SIG-M5 treated with dmso at 0.1 percent for 504 hours (cell line): ENCODE results near the gene INPP5E.

ENCODE experiments used
- DNase-seq: peaks from one replicate; lab custom pipeline; 2025; ENCODE audit not compliant: unreplicated experiment; lab: John Stamatoyannopoulos, UW

Gene INPP5E

DNA sequence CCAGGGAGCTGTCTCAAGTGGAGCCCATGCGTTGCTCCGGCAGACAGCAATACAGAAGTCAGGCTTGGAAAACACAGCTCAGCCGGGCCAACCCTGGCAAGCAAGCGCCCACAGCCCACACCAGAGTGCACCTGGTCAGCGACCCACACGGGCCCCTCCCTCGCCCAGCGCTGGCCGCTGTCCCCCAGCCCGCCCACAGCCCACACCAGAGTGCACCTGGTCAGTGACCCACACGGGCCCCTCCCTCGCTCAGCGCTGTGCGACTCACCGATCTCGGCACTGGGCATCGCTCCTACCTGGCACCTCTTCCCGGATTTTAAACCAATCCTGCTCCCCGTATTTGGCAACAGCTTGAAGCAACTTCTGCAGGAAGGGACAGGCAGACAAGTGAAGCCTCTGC, 52.4 kb downstream of the INPP5E start:
- no peak for DNase-seq

DNA sequence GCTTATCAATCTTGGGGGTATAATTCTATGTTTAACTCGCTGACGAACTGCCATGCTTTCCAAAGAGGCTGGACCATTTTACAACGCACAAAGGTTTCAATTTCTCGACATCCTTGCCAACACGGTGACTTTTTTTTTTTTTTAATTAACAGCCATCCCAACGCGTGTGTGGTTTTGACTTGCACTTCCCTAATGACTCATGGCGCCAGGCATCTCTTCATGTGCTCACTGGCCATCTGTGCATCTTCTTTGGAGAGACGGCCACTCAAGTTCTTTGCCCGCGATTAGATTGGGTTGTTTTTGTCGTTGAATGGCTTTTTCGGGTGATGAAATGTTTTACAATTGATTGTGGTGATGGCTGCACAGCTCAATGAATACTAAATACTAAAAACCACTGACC, 53.6 kb downstream of the INPP5E start:
- DNase-seq, result no peak

DNA sequence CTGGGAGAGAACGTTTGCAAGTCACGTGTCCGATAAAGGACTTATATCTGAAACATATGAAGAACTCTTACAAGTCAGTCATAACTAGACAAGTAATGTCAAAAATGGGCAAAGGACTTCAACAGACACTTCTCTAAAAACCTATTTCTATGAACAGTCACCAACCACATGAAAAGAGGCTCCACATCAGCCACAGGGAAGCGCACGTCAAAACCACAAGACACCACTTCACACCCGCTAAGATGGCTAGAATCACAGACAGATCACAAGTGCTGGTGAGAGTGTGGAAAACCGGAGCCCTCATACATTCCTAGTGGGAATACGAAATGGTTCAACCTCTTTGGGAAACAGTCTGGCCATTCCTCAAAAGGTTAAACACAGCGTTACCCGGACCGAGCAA, 54.6 kb downstream of the INPP5E start:
- no peak for DNase-seq

DNA sequence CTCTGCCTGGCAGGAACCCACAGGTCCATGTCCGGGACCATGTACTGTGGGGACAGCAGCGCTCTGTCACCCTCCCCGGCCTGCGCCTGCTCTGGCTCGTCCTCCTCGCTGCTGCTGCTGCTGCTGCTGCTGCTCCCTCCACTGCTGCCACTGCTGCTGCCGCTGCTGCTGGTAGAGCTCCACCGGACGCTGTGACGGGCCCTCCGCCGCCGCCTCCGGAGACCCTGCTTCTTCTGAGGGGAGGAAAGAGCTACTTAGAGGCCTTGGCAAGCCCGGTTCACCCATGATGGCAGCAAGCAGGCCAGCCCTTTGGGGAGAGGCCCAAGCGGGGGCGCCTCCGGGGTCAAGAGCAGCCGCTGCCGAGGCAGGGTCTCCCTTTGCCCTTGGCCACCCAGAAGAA, 56.2 kb downstream of the INPP5E start:
- DNase-seq, result no peak

DNA sequence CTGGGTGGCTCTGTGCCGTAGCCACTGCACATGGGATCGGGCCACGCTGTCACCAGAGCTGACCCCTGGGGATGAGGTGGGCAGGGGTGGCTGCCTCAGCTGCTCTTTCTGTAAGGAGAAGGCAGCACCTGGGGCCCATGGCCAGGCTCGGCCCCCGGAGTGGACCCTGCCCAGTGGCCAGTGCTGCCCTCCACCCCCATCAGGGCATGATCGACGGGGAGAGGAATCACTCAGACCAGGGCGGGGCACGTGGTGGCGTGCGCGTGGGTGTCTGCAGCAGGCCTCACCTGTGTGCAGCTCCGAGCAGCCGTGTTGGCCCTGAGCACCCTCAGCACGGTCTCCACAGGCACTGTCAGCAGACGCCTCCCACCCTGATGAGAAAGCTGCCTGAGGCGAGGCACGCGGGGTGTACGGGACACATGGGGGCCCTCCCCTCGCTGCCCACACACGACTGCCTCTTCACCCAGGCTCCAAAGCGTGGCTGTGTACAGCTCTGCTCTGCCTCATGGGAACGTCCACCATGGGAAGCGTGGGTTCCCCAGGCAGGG, 57.6 kb downstream of the INPP5E start:
- DNase-seq, result no peak

DNA sequence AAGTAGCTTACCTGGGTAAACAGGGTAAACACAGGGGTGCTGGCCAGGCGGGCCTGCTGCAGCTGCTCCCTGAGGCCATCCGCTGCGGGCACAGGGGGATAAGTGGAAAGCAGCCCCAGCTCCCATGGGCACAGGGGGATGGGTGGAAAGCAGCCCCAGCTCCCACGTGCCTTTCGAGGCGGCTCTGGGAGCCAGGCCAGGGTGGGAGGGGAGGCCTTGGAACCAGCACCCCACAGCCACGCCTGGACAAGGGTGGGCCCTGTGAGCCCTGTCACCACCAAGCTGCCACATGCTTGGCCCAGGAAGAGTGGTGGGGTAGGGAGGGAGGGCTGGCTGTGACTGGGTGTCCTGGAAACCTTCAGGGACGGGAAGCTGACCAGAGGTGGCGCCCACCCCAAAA, 58.3 kb downstream of the INPP5E start:
- no peak for DNase-seq

DNA sequence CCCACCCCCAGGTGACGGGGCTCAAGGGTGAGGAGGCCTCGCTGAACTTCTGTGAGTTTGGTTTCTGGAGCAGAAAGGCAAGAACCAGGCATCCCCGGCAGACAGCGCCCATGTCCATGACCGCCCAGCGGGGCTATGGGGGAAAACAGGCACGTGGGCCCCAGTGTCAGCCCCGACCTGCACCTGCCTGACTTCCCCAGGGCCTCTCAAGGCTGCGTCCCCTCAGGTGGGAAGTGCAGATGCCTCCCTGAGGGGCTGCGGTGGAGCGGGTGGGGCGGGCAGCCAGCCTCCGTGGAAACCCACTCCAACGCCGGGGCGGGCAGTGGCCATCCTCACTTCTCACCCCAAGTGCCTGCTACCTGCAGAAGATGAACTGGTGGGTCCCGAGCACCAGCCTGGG, 59.3 kb downstream of the INPP5E start:
- DNase-seq, result no peak

DNA sequence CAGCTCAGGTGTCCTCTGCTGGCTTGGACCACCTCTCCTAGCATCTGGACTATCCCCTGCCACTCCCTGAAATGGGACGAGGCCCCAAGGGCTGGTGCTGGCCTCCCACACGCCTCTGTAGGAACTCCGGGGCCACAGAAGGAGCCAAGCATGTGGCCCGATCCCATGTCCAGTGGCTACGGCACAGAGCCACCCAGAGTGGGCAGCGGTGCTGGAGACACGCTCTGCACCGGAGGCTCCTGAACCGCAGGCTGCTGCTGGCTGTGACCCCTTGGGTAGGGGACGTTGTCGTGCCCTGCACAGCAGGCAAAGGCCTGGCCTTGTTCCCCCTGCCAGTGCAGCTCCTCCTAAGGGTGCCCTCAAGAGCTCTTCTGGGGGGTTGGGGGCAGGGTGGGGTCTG, 59.8 kb downstream of the INPP5E start:
- DNase-seq, result no peak

DNA sequence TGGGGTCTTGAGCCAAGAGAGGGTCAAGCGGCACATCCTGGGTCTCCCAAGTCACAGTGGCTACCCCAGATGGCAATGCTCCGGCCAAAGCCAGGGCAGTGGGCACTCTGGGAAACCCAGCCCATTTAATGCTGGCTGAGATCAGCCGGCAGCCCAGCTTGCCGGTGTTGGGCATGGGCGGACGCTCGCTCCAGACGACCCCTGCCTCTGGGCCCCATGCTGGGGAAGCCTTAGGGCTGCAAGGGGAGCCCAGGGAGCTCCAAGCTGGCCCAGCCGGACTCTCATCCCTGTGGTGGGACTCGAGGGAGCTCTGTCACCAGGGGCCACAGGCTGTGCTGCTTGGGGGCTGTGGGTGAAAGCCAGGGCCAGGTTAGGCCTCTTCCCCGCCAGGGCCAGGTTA, 60.2 kb downstream of the INPP5E start:
- DNase-seq, result no peak

DNA sequence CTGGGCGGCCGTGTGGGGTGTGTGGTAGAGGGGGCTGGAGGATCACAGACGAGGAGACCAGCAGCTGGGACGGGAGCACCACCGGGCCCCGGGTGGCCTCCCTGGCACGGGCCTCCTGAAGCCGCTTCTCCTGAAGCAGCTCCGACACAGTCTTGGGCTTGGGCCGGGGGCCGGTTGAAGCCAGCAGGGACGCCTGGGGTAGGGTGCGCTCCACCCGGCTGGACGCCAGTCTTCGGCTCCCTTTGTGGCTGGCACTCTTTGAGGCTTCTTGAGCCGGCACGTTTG, 60.7 kb downstream of the INPP5E start:
- DNase-seq, result no peak
